BLaER1 treated with 17β-estradiol and CSF1 and Interleukin-3, amounts not matched to agents 10 nM and 100 nM (cell line): ENCODE measurements around the gene GP5.

Source experiments
- H3K27ac ChIP-seq, 11 experiments: shearing (Covaris generic); formaldehyde crosslinking; 2 replicates each; pipeline ENCODE4 v1.8.1; 2022
- H3K27me3 ChIP-seq, 11 experiments: shearing (Covaris generic); formaldehyde crosslinking; 2 replicates each; pipeline ENCODE4 v1.8.1; 2022
- H3K36me3 ChIP-seq, 11 experiments: shearing (Covaris generic); formaldehyde crosslinking; 2 replicates each; pipeline ENCODE4 v1.8.1; 2022
- H3K4me1 ChIP-seq, 10 experiments: shearing (Covaris generic); formaldehyde crosslinking; 2 replicates each; pipeline ENCODE4 v1.8.1; 2022
- H3K4me2 ChIP-seq, 11 experiments: shearing (Covaris generic); formaldehyde crosslinking; 2 replicates each; pipeline ENCODE4 v1.8.1; 2022
- H3K4me3 ChIP-seq, 10 experiments: shearing (Covaris generic); formaldehyde crosslinking; 2 replicates each; pipeline ENCODE4 v1.8.1; 2022
- H3K9ac ChIP-seq, 11 experiments: shearing (Covaris generic); formaldehyde crosslinking; 2 replicates each; pipeline ENCODE4 v1.8.1; 2022
- H3K9me3 ChIP-seq, 11 experiments: shearing (Covaris generic); formaldehyde crosslinking; replicated peaks in 1 of 11; 2 replicates each; pipeline ENCODE4 v1.8.1; 2022
- H4K20me1 ChIP-seq, 11 experiments: shearing (Covaris generic); formaldehyde crosslinking; 2 replicates each; pipeline ENCODE4 v1.8.1; 2022
- Cebpa-rat ChIP-seq, 11 experiments: shearing (Covaris generic); IDR thresholded peaks; 2 replicates each; pipeline ENCODE4 v1.8.1; 2022

Gene GP5

DNA sequence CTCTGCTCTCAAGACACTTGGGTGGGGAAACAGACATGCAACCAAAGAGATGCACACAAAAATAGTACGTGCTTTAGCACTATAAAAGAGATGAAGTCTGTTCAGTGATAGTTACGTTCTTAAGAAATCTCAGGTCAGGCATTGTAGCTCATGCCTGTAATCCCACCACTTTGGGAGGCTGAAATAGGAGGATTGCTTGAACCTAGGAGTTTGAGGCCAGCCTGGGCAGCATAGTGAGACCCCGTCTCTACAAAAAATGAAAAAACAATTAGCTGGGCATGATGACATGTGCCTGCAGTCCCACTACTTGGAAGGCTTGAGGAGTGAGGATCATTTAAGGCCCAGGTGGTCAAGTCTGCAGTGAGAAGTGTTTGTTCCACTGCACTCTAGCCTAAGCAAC is 35.4 kb upstream of the GP5 start:
- Histone ChIP-seq H3K4me1 (peaks cover 0 to 13% (median 9%) of the 10 kb centered on the region in 10 experiments; a peak in 11 of 20 replicates), H3K9me3 (no peaks in the 10 kb centered on the region), H3K4me3 (no peak overlapping the region), H3K9ac (no peak overlapping the region), H4K20me1 (peaks cover 0 to 97% (median 0%) of the 10 kb centered on the region in 11 experiments; a peak in 7 of 22 replicates), H3K4me2 (no peak overlapping the region), H3K27ac (no peak overlapping the region), H3K36me3 (peaks cover 92 to 100% (median 98%) of the 10 kb centered on the region in 11 experiments), H3K27me3 (no peaks in the 10 kb centered on the region)
- TF ChIP-seq Cebpa-rat (IDR thresholded peaks at IDR 0.05), result no peak

DNA sequence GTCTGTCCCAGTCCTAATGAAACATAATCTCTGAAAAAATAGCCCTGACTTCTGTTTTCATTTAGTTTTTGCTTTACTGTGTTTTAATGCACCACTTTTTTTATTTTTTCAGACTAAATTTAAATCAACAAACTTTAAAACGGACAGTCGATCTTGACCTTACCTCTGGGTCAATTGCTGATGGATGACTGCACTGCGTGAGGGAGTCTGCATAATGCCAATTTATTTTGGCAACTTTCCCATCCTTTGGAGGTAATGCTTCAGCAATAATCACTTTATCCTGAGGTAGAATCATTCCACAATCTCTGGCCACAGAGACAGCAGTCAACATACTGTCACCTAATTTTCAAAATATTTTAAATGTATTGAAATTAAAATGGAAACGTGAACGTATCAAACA is 32.5 kb upstream of the GP5 start:
- Histone ChIP-seq H3K9ac (no peak overlapping the region), H3K4me1 (no peaks in the 10 kb centered on the region), H3K27ac (no peak overlapping the region), H3K36me3 (peaks cover 94 to 100% (median 97%) of the 10 kb centered on the region in 11 experiments), H3K27me3 (no peaks in the 10 kb centered on the region), H3K4me2 (no peak overlapping the region), H4K20me1 (peaks cover 0 to 95% (median 0%) of the 10 kb centered on the region in 11 experiments; a peak in 6 of 22 replicates), H3K4me3 (no peak overlapping the region), H3K9me3 (no peaks in the 10 kb centered on the region)
- TF ChIP-seq Cebpa-rat (IDR thresholded peaks at IDR 0.05), result no peak

GRCh38 chr3:194425399-194425798 is 26.3 kb upstream of the GP5 start:
- H3K27ac ChIP-seq, result no peak overlapping the region
- H3K4me2 ChIP-seq, result no peak overlapping the region
- TF ChIP-seq Cebpa-rat (IDR thresholded peaks at IDR 0.05), result no peak
- no peaks in the 10 kb centered on the region for H3K4me1 ChIP-seq
- no peaks in the 10 kb centered on the region for H3K9me3 ChIP-seq
- H3K9ac ChIP-seq, result no peak overlapping the region
- H4K20me1 ChIP-seq, result peaks cover 0 to 95% (median 5%) of the 10 kb centered on the region in 11 experiments; a peak in 10 of 22 replicates
- no peaks in the 10 kb centered on the region for H3K27me3 ChIP-seq
- no peak overlapping the region for H3K4me3 ChIP-seq
- peaks cover 79 to 97% (median 95%) of the 10 kb centered on the region in 11 experiments for H3K36me3 ChIP-seq

DNA sequence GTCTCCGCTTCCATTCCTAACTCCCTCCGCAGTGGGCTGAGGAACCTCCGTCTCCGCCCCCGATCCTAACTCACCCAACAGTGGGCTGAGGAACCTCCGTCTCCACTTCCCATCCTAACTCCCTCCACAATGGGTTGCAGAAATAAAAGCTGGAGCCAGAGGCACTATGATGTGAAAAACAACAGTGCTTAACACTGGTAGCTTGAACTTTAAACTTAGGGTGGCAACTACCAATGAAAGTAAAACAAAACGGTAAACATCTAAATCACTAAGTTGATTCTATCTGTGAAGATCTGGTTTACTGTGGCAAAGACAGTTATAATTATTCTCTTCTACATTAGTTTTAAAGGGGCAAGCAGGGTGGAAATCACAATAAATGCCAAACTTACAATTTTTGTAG is 25.9 kb upstream of the GP5 start:
- no peak overlapping the region for H3K9ac ChIP-seq
- H3K4me1 ChIP-seq, result no peaks in the 10 kb centered on the region
- peaks cover 0 to 95% (median 5%) of the 10 kb centered on the region in 11 experiments; a peak in 10 of 22 replicates for H4K20me1 ChIP-seq
- no peak overlapping the region for H3K4me3 ChIP-seq
- H3K27ac ChIP-seq, result no peak overlapping the region
- peaks cover 78 to 97% (median 95%) of the 10 kb centered on the region in 11 experiments for H3K36me3 ChIP-seq
- H3K27me3 ChIP-seq, result no peaks in the 10 kb centered on the region
- no peak for TF ChIP-seq Cebpa-rat (IDR thresholded peaks at IDR 0.05)
- no peak overlapping the region for H3K4me2 ChIP-seq
- no peaks in the 10 kb centered on the region for H3K9me3 ChIP-seq

GRCh38 chr3:194424373-194424772 is 25.3 kb upstream of the GP5 start:
- Histone ChIP-seq H4K20me1 (peaks cover 0 to 95% (median 5%) of the 10 kb centered on the region in 11 experiments; a peak in 10 of 22 replicates), H3K27ac (no peak overlapping the region), H3K4me2 (no peak overlapping the region), H3K4me1 (no peaks in the 10 kb centered on the region), H3K9ac (no peak overlapping the region), H3K9me3 (no peaks in the 10 kb centered on the region), H3K27me3 (no peaks in the 10 kb centered on the region), H3K4me3 (no peak overlapping the region), H3K36me3 (peaks cover 78 to 97% (median 95%) of the 10 kb centered on the region in 11 experiments)
- TF ChIP-seq Cebpa-rat (IDR thresholded peaks at IDR 0.05), result no peak

DNA sequence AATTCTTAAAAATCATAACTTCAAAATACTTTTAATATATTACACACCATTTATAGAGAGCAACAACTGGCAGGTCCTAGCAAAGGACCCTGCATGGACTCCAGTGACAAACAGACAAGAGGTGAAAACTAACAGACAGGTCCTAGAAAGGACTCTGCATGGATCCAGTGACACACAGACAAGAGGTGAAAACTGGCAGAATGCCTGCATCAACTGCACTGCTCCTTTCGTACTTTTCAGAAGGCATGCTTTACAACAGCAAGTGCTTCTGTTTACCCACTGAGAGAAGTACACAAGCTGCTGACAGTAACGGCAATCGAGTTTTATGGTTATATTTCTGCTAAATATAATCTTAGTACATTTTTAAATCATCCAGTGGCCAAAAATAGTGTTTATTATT is 24.3 kb upstream of the GP5 start:
- Histone ChIP-seq H3K4me2 (no peak overlapping the region), H3K36me3 (peaks cover 79 to 97% (median 95%) of the 10 kb centered on the region in 11 experiments), H4K20me1 (peaks cover 0 to 96% (median 5%) of the 10 kb centered on the region in 11 experiments; a peak in 10 of 22 replicates), H3K4me3 (no peak overlapping the region), H3K4me1 (no peaks in the 10 kb centered on the region; a peak in 1 of 20 replicates), H3K27me3 (no peaks in the 10 kb centered on the region), H3K9me3 (peaks cover 0 to 4% (median 0%) of the 10 kb centered on the region in 11 experiments; a peak in 2 of 22 replicates), H3K27ac (no peak overlapping the region), H3K9ac (no peak overlapping the region)
- TF ChIP-seq Cebpa-rat (IDR thresholded peaks at IDR 0.05), result no peak

- no peak for TF ChIP-seq Cebpa-rat (IDR thresholded peaks at IDR 0.05)
- Histone ChIP-seq H4K20me1 (peaks cover 0 to 96% (median 5%) of the 10 kb centered on the region in 11 experiments; a peak in 10 of 22 replicates), H3K9ac (no peak overlapping the region), H3K27me3 (no peaks in the 10 kb centered on the region), H3K4me1 (no peaks in the 10 kb centered on the region; a peak in 1 of 20 replicates), H3K27ac (no peak overlapping the region), H3K4me3 (no peak overlapping the region), H3K4me2 (no peak overlapping the region), H3K9me3 (peaks cover 0 to 4% (median 0%) of the 10 kb centered on the region in 11 experiments; a peak in 2 of 22 replicates), H3K36me3 (peaks cover 75 to 97% (median 90%) of the 10 kb centered on the region in 11 experiments)
Observed at GRCh38 chr3:194422188-194422587, 23.1 kb upstream of the GP5 start.

DNA sequence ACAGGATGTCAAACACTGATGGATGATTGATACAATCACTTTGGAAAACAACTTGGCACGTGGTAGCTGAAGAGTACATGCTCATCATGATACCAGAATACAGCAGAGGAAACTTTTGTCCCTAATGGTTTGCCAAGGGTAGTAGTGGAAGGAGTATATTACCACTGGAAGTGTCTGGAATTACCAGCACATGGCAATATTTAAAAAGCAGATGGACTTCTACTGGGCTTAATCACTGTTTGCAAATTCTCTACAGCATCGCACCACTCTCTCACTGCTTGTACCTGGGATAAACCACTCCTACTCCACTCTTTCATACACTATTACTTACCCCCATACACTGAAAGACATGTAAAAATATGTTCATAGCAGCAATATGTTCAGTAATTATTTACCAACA is 19.6 kb upstream of the GP5 start:
- Histone ChIP-seq H3K4me2 (no peak overlapping the region), H3K27me3 (no peaks in the 10 kb centered on the region), H3K9ac (no peak overlapping the region), H3K9me3 (peaks cover 0 to 4% (median 0%) of the 10 kb centered on the region in 11 experiments; a peak in 2 of 22 replicates), H3K36me3 (peaks cover 63 to 97% (median 80%) of the 10 kb centered on the region in 11 experiments), H3K4me1 (no peaks in the 10 kb centered on the region; a peak in 1 of 20 replicates), H4K20me1 (peaks cover 0 to 95% (median 3%) of the 10 kb centered on the region in 11 experiments; a peak in 7 of 22 replicates), H3K27ac (no peak overlapping the region), H3K4me3 (no peak overlapping the region)
- TF ChIP-seq Cebpa-rat (IDR thresholded peaks at IDR 0.05), result no peak

DNA sequence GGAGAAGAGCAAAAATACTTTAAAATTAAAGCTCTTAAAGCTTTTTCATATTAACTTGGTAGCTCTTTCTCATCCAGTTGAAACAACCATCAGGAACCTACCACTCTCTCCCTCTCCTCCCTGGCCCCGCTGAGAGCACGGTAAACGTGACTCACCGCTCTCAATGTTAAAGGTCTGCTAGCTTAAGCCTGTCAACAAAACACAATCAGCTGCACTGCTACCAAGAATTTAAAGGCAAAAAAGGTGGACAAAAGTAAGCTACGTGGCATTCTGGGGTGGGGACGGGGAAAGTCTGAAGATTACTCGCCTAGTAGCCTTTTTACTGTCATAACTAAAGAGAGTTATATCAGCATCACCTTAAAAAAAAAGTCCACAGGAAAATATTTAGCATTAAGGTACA is 8.4 kb upstream of the GP5 start:
- Histone ChIP-seq H4K20me1 (peaks cover 0 to 97% (median 0%) of the 10 kb centered on the region in 11 experiments; a peak in 6 of 22 replicates), H3K4me2 (no peak overlapping the region), H3K9me3 (no peaks in the 10 kb centered on the region), H3K4me1 (peaks cover 0 to 32% (median 16%) of the 10 kb centered on the region in 10 experiments; a peak in 13 of 20 replicates), H3K9ac (no peak overlapping the region), H3K4me3 (no peak overlapping the region), H3K27me3 (no peaks in the 10 kb centered on the region), H3K27ac (no peak overlapping the region), H3K36me3 (peaks cover 39 to 90% (median 50%) of the 10 kb centered on the region in 11 experiments; a peak in 21 of 22 replicates)
- no peak for TF ChIP-seq Cebpa-rat (IDR thresholded peaks at IDR 0.05)

- H3K27ac ChIP-seq, result no peak overlapping the region
- no peak for TF ChIP-seq Cebpa-rat (IDR thresholded peaks at IDR 0.05)
- no peak overlapping the region for H3K9ac ChIP-seq
- H3K4me1 ChIP-seq, result peaks cover 0 to 47% (median 23%) of the 10 kb centered on the region in 10 experiments; a peak in 15 of 20 replicates
- peaks cover 0 to 94% (median 0%) of the 10 kb centered on the region in 11 experiments; a peak in 7 of 22 replicates for H4K20me1 ChIP-seq
- H3K27me3 ChIP-seq, result 0 out of 22 replicates have a peak, but pooled peaks cover 0 to 4% (median 0%) of the 10 kb centered on the region in 11 experiments
- H3K4me2 ChIP-seq, result no peak overlapping the region
- H3K36me3 ChIP-seq, result peaks cover 26 to 83% (median 39%) of the 10 kb centered on the region in 11 experiments; a peak in 21 of 22 replicates
- H3K4me3 ChIP-seq, result no peak overlapping the region
- H3K9me3 ChIP-seq, result no peaks in the 10 kb centered on the region
Observed at GRCh38 chr3:194405766-194406165, 6.7 kb upstream of the GP5 start.
